A549 (cell line): Measurements from ENCODE around the gene SMIM8. TPM values are rescaled to one million over a fixed set of nuclear protein-coding genes. Genes with fewer than 3 reads are reported as not detected.
A peak's percentile ranks its signal among the peaks of the same experiment; 100 is the strongest.

ENCODE experiments used
- ATAC-seq, 2 experiments: fragments of 200-7000 bp in 1 of 2; fragments of >200 bp in 1 of 2; cut with Nextera tagmentation in 1 of 2; cut with Tn5 transposase in 1 of 2; 3 replicates each; pipeline versions ENCODE4 v1.8.0 to v1.9.1; 2018 to 2020; ENCODE audit warnings: mild to moderate bottlenecking in 1 of 2, moderate library complexity in 1 of 2
- CTCF ChIA-PET: fragments of 300-600 bp; sonication (Branson Sonifier 250); formaldehyde crosslinking; extraction: SDS; loops from one replicate; lab custom pipeline; 2021; ENCODE audit warnings: antibody characterized with exemption, inconsistent platforms; lab: Yijun Ruan, JAX
- POLR2A ChIA-PET: fragments of 350-600 bp; formaldehyde crosslinking; extraction: SDS; loops from one replicate; lab custom pipeline; 2021; ENCODE audit warnings: antibody characterized with exemption, inconsistent platforms; lab: Yijun Ruan, JAX
- DNase-seq, 2 experiments: peaks; one replicate each; pipeline versions ENCODE4 v3.0.0 to v3.0.0-alpha.2; 2011 to 2016; ENCODE audit warnings: low read depth in 1 of 2, low spot score in 1 of 2
- FAIRE-seq: peaks from 2 replicates; lab custom pipeline; 2011; peaks lifted over from hg19 to GRCh38; lab: Jason Lieb, UNC
- H3K27ac ChIP-seq, 2 experiments: fragments of >200 bp; sonication (Bioruptor Twin); formaldehyde crosslinking; 3 replicates each; pipeline ENCODE4 v1.5.1; 2016 to 2017
- H3K4me1 ChIP-seq: fragments of >200 bp; sonication (Bioruptor Twin); formaldehyde crosslinking; 3 replicates; pipeline ENCODE4 v1.6.1; 2016
- H3K4me2 ChIP-seq: fragments of >200 bp; sonication (Bioruptor Twin); formaldehyde crosslinking; 3 replicates; pipeline ENCODE4 v1.6.1; 2016
- H3K4me3 ChIP-seq: fragments of >200 bp; sonication (Bioruptor Twin); formaldehyde crosslinking; 3 replicates; pipeline ENCODE4 v1.5.1; 2016
- H3K9me3 ChIP-seq: fragments of >200 bp; sonication (Bioruptor Twin); formaldehyde crosslinking; 3 replicates; pipeline ENCODE4 v1.6.1; 2016
- CBX2 ChIP-seq: fragments of 200-600 bp; sonication (generic); IDR thresholded peaks from 2 replicates; pipeline ENCODE4 v1.6.1; 2016; ENCODE audit warnings: low read depth, mild to moderate bottlenecking, borderline replicate concordance
- CBX8 ChIP-seq: fragments of 200-600 bp; sonication (generic); IDR thresholded peaks from 2 replicates; pipeline ENCODE4 v1.6.1; 2016
- CHD2 ChIP-seq: fragments of 150-350 bp; IDR thresholded peaks from 2 replicates; pipeline ENCODE4 v1.6.1; 2014; ENCODE audit warnings: low read length; ENCODE audit not compliant: partially characterized antibody
- CHD4 ChIP-seq: fragments of 200-600 bp; sonication (generic); IDR thresholded peaks from 2 replicates; pipeline ENCODE4 v1.6.1; 2016; ENCODE audit warnings: antibody characterized with exemption, mild to moderate bottlenecking, borderline replicate concordance
- CTCF ChIP-seq: fragments of >200 bp; sonication (Bioruptor Twin); formaldehyde crosslinking; IDR thresholded peaks from 3 replicates; pipeline ENCODE4 v1.5.1; 2016
- E2F6 ChIP-seq: IDR thresholded peaks from 2 replicates; pipeline ENCODE4 v1.6.1; 2012; ENCODE audit warnings: low read depth, borderline replicate concordance
- EHMT2 ChIP-seq: fragments of 200-600 bp; sonication (generic); IDR thresholded peaks from 2 replicates; pipeline ENCODE4 v1.6.1; 2016; ENCODE audit warnings: antibody characterized with exemption, low read depth, mild to moderate bottlenecking, moderate library complexity
- FOSL2 ChIP-seq, 2 experiments: fragments of 450-650 bp in 1 of 2; fragments of >200 bp in 1 of 2; sonication (Bioruptor Twin) in 1 of 2; formaldehyde crosslinking; IDR thresholded peaks; 2 replicates each; pipeline versions ENCODE4 v1.5.0 to v1.6.1; 2016 to 2020; ENCODE audit warnings: mild to moderate bottlenecking in 1 of 2, moderate library complexity in 1 of 2
- FOXS1 ChIP-seq: fragments of 250-450 bp; sonication (Bioruptor Pico); IDR thresholded peaks from 2 replicates; pipeline ENCODE4 v1.5.0; 2020; ENCODE audit warnings: mild to moderate bottlenecking, moderate library complexity
- HEYL ChIP-seq: fragments of 250-450 bp; sonication (Bioruptor Pico); IDR thresholded peaks from 2 replicates; pipeline ENCODE4 v1.8.0; 2021; ENCODE audit warnings: mild to moderate bottlenecking, moderate library complexity
- HOXA7 ChIP-seq: fragments of 250-450 bp; sonication (Bioruptor Pico); IDR thresholded peaks from 2 replicates; pipeline ENCODE4 v1.5.0; 2020; ENCODE audit warnings: mild to moderate bottlenecking, moderate library complexity
- JUN ChIP-seq, 2 experiments: fragments of >200 bp; sonication (Bioruptor Twin); formaldehyde crosslinking; IDR thresholded peaks; 2 replicates in 1 of 2; 3 replicates in 1 of 2; pipeline ENCODE4 v1.6.1; 2016 to 2017
- JUNB ChIP-seq: fragments of >200 bp; sonication (Bioruptor Twin); formaldehyde crosslinking; IDR thresholded peaks from 2 replicates; pipeline ENCODE4 v1.6.1; 2016
- KDM1A ChIP-seq: fragments of 200-600 bp; sonication (generic); IDR thresholded peaks from 2 replicates; pipeline ENCODE4 v1.6.1; 2016; ENCODE audit warnings: low read depth, mild to moderate bottlenecking
- MAFK ChIP-seq: fragments of 450-650 bp; IDR thresholded peaks from 2 replicates; pipeline ENCODE4 v1.6.1; 2014; ENCODE audit not compliant: partially characterized antibody
- MAX ChIP-seq: IDR thresholded peaks from 2 replicates; pipeline ENCODE4 v1.6.1; 2012
- NPAS2 ChIP-seq: fragments of 250-450 bp; sonication (Bioruptor Pico); IDR thresholded peaks from 2 replicates; pipeline ENCODE4 v1.8.0; 2022; ENCODE audit warnings: mild to moderate bottlenecking, moderate library complexity, borderline replicate concordance
- RAD21 ChIP-seq, 2 experiments: fragments of >200 bp in 1 of 2; sonication (Bioruptor Twin) in 1 of 2; formaldehyde crosslinking in 1 of 2; IDR thresholded peaks in 1 of 2; conservative IDR thresholded peaks in 1 of 2; 2 replicates in 1 of 2; 3 replicates in 1 of 2; pipeline ENCODE4 v1.6.1; 2012 to 2018; ENCODE audit warnings: inconsistent platforms in 1 of 2
- RARB ChIP-seq: fragments of 250-450 bp; sonication (Bioruptor Pico); IDR thresholded peaks from 2 replicates; pipeline ENCODE4 v1.8.0; 2021; ENCODE audit warnings: mild to moderate bottlenecking, moderate library complexity
- RNF2 ChIP-seq: fragments of 200-600 bp; sonication (generic); IDR thresholded peaks from 2 replicates; pipeline ENCODE4 v1.6.1; 2016; ENCODE audit warnings: low read depth, mild to moderate bottlenecking, antibody characterized with exemption, moderate library complexity, borderline replicate concordance
- SREBF2 ChIP-seq: fragments of 450-650 bp; IDR thresholded peaks from 2 replicates; pipeline ENCODE4 v1.6.1; 2014; ENCODE audit warnings: mild to moderate bottlenecking, moderate library complexity
- ZC3H11A ChIP-seq: fragments of 450-650 bp; IDR thresholded peaks from 2 replicates; pipeline ENCODE4 v1.6.1; 2014; ENCODE audit warnings: antibody characterized with exemption, mild to moderate bottlenecking
- ZNF302 ChIP-seq: fragments of 250-450 bp; sonication (Bioruptor Pico); IDR thresholded peaks from 2 replicates; pipeline ENCODE4 v1.9.0; 2021; ENCODE audit warnings: inconsistent platforms, mild to moderate bottlenecking, moderate library complexity
- WGBS: methylation state at CpG from one replicate; pipeline ENCODE4 v1.1.6; 2017; ENCODE audit errors: missing lambda C conversion rate; 5-methylcytosine and 5-hydroxymethylcytosine counted together
- polyA plus RNA-seq, 4 experiments: library from polyadenylated mRNA; depleted of rRNA in 3 of 4; stranded (reverse); fragments of >200 nt; fragmentation: RNase III in 1 of 4; extraction: RNeasy Plus Mini Kit Qiagen cat#74134 plus additional on column Dnase treatment in 1 of 4; gene quantifications; 2 replicates in 3 of 4; 3 replicates in 1 of 4; pipeline ENCODE4 v1.2.3, GENCODE V29; 2011 to 2017
- TF ChIP-seq, protein P1 (sequence below): fragments of 200-600 bp; sonication (generic); IDR thresholded peaks from 2 replicates; pipeline ENCODE4 v1.6.1; 2016; ENCODE audit warnings: antibody characterized with exemption, mild to moderate bottlenecking, moderate library complexity
- TF ChIP-seq, protein P2 (sequence below): fragments of 250-450 bp; sonication (Bioruptor Pico); IDR thresholded peaks from 2 replicates; pipeline ENCODE4 v1.5.0; 2020; ENCODE audit warnings: low read depth, mild to moderate bottlenecking, moderate library complexity

Gene SMIM8
- polyA plus RNA-seq, 2 of the 4 experiments (the other 2 are of a cell fraction) = 2.8 to 6.9 TPM

- CTCF ChIA-PET = interaction anchor here (1.1 to 2.1 kb wide), 3 partner anchors 10 to 137 kb away, joined by 3 to 6 read pairs (median 3); no protein-coding TSS in a partner anchor
- Histone ChIP-seq H3K4me2 (no peak overlapping the region), H3K4me3 (no peak overlapping the region), H3K27ac (no peak overlapping the region), H3K9me3 (no peaks in the 10 kb centered on the region), H3K4me1 (no peaks in the 10 kb centered on the region)
- POLR2A ChIA-PET = no interaction called here
- no peak for ATAC-seq
- FAIRE-seq = no peak
- no peak for DNase-seq
- TF ChIP-seq RNF2 = no peak
- no peak for TF ChIP-seq CBX2
- peak; percentile 25 for TF ChIP-seq MAFK
- WGBS = 50% methylated on average over 1 of the region's 1 CpG
Observed at GRCh38 chr6:87276624-87277023, 45.8 kb upstream of the SMIM8 start.

DNA sequence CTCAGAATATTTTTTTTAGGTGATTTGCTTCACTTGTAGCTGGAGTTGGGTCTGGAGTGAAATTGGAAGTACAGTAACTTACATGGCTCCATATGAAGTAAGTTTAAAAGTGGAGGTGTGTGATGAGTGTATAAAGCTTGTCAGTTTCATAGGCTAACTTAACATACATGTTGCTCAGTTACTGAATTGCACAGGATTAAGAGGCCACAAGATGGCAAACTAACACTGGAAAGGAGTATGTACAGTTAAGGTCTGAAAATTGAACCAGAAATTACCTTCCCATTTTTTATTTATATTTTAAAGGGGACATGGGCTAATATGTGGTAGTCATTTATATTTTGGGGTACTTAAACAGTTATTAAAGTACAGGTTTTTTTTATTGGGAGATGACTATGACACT is 45.3 kb upstream of the SMIM8 start:
- ATAC-seq (peak; percentile 66 to 83; a peak in 3 of 6 replicates), DNase-seq (peak in 1 of 2 experiments; percentile 39), FAIRE-seq (no peak)
- CTCF ChIA-PET = interaction anchor here (1.1 to 2.1 kb wide), 3 partner anchors 10 to 137 kb away, joined by 3 to 6 read pairs (median 3); no protein-coding TSS in a partner anchor
- TF ChIP-seq CHD4 (no peak), RAD21 (conservative IDR thresholded peaks at IDR 0.05 in 1 of 2, IDR thresholded peaks at IDR 0.05 in 1 of 2) (peak; percentile 35 to 53; a peak in 2 of 5 replicates), CBX8 (no peak), CTCF (peak; percentile 27; the same call in 1 of the 3 replicates), HOXA7 (CRISPR knock-in tag) (no peak), NPAS2 (no peak), RARB (CRISPR knock-in tag) (no peak)
- TF ChIP-seq, protein P1, sequence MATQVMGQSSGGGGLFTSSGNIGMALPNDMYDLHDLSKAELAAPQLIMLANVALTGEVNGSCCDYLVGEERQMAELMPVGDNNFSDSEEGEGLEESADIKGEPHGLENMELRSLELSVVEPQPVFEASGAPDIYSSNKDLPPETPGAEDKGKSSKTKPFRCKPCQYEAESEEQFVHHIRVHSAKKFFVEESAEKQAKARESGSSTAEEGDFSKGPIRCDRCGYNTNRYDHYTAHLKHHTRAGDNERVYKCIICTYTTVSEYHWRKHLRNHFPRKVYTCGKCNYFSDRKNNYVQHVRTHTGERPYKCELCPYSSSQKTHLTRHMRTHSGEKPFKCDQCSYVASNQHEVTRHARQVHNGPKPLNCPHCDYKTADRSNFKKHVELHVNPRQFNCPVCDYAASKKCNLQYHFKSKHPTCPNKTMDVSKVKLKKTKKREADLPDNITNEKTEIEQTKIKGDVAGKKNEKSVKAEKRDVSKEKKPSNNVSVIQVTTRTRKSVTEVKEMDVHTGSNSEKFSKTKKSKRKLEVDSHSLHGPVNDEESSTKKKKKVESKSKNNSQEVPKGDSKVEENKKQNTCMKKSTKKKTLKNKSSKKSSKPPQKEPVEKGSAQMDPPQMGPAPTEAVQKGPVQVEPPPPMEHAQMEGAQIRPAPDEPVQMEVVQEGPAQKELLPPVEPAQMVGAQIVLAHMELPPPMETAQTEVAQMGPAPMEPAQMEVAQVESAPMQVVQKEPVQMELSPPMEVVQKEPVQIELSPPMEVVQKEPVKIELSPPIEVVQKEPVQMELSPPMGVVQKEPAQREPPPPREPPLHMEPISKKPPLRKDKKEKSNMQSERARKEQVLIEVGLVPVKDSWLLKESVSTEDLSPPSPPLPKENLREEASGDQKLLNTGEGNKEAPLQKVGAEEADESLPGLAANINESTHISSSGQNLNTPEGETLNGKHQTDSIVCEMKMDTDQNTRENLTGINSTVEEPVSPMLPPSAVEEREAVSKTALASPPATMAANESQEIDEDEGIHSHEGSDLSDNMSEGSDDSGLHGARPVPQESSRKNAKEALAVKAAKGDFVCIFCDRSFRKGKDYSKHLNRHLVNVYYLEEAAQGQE = no peak
- no peaks in the 10 kb centered on the region for H3K4me1 ChIP-seq
- POLR2A ChIA-PET = no interaction called here
- H3K9me3 ChIP-seq = no peaks in the 10 kb centered on the region
- H3K4me3 ChIP-seq = no peak overlapping the region
- no peak overlapping the region for H3K27ac ChIP-seq
- no peak overlapping the region for H3K4me2 ChIP-seq

- no peaks in the 10 kb centered on the region for H3K9me3 ChIP-seq
- TF ChIP-seq ZC3H11A (no peak), JUN (IDR thresholded peaks at IDR 0.05) (no peak), MAX (no peak), MAFK (no peak), RARB (CRISPR knock-in tag) (no peak), KDM1A (no peak), HEYL (CRISPR knock-in tag) (no peak), E2F6 (no peak), FOXS1 (CRISPR knock-in tag) (no peak), EHMT2 (no peak), CHD2 (no peak), FOSL2 (IDR thresholded peaks at IDR 0.05) (no peak), FOSL2 (CRISPR knock-in tag; IDR thresholded peaks at IDR 0.05) (no peak), NPAS2 (no peak), RAD21 (conservative IDR thresholded peaks at IDR 0.05 in 1 of 2, IDR thresholded peaks at IDR 0.05 in 1 of 2) (no peak), SREBF2 (no peak), ZNF302 (no peak), JUNB (no peak)
- TF ChIP-seq, protein P2, sequence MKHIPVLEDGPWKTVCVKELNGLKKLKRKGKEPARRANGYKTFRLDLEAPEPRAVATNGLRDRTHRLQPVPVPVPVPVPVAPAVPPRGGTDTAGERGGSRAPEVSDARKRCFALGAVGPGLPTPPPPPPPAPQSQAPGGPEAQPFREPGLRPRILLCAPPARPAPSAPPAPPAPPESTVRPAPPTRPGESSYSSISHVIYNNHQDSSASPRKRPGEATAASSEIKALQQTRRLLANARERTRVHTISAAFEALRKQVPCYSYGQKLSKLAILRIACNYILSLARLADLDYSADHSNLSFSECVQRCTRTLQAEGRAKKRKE (CRISPR knock-in tag) = no peak
- TF ChIP-seq, all 56 proteins: peak for 0
- H3K27ac ChIP-seq = no peak overlapping the region
- FAIRE-seq (no peak), ATAC-seq (no peak), DNase-seq (no peak)
- POLR2A ChIA-PET = no interaction called here
- CTCF ChIA-PET = no interaction called here
- no peak overlapping the region for H3K4me2 ChIP-seq
- no peaks in the 10 kb centered on the region for H3K4me1 ChIP-seq
- no peak overlapping the region for H3K4me3 ChIP-seq
- 45% methylated on average over 2 of the region's 2 CpGs for WGBS
Observed at GRCh38 chr6:87279196-87279595, 43.2 kb upstream of the SMIM8 start.
